HG03066 (cell line): ENCODE data around the gene ZDHHC12.
"Not testable (repeated sequence)": the region's sequence is repeated elsewhere in the genome, so short reads cannot be mapped to it uniquely, and the experiment has no call there.

Experiments
- ATAC-seq: cut with Tn5 transposase; IDR thresholded peaks from one replicate; pipeline ENCODE4 v1.9.1; 2021; ENCODE audit warnings: low read depth; ENCODE audit not compliant: unreplicated experiment

ZDHHC12 gene

DNA sequence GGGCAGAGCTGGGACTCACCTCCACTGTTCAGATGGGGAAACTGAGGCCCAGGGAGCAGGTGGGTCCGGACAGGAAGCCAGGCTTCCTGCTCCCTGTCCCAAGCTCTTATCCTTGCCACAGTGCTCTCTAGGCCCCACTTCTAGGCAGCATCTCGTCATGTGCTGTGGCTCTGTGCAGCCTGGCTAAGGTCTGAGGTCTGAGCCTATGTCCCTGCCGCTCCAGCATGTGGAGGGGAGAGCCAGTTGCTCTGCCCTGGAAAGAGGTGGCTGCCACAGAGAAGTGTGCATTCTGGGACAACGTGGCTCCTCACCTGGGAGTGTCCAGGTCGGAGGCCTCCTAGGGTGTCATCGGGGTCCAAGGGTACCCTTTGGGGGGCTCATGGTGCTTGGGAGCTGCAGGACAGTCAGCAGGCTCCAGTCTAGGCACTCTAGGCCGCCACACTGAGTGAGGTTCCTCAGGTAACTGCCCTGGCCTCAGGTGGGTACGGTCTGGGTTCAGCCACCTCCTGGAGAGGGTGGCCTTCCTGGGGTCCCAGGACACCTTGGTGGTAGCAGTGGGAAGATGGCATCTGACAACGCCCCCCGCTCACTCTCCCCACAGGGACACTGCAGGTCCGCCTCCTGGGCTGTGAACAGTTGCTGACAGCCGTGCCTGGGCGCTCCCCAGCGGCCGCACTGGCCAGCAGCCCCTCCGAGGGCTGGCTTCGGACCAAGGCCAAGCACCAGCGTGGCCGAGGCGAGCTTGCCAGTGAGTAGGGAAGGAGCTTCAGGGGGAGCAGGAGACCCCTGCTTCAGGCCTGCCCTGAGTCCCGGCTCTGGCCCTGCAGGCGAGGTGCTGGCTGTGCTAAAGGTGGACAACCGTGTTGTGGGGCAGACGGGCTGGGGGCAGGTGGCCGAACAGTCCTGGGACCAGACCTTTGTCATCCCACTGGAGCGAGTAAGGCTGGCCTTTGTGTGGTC is 11.2 kb downstream of the ZDHHC12 start:
- ATAC-seq: no peak

DNA sequence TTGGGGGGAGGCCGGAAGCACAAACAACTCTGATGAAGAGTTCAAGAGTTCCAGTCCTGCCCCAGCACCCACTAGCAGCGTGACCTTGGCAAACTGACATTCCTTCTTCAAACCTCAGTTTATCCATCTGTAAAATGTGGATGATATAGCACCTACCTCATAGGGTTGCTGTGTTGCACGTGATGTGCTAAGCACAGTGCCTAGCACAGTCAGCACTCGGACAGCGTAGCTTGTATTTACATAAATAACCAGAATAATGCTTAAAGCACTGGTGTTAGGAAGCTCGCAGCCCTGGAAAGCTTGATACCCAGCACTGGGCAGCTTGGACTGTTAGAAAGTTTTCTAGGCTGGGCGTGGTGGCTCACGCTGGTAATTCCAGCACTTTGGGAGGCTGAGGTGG is 16.5 kb downstream of the ZDHHC12 start:
- ATAC-seq: no peak

DNA sequence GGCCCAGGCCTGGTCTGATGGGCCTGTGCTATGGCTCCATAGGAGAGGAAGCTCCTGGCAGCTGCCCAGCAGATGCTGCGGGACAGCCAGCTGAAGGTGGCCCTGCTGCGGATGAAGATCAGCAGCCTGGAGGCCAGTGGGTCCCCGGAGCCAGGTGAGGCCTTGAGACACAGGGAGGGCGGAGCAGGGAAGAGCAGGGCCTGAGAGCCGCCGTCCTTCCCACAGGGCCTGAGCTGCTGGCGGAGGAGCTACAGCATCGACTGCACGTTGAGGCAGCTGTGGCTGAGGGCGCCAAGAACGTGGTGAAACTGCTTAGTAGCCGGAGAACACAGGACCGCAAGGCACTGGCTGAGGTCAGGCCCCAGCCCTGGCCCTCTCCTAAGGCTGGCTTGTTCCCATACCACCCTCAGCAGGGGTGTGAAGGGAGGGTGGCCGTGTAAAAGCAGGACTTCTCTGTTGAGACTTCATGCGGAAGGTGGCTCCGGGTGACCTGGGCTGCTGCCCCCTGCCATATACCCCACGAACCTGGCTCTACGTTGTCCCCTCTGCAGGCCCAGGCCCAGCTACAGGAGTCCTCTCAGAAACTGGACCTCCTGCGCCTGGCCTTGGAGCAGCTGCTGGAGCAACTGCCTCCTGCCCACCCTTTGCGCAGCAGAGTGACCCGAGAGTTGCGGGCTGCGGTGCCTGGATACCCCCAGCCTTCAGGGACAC is 17.1 kb downstream of the ZDHHC12 start:
- no peak for ATAC-seq

GRCh38 chr9:128706045-128706444 is 17.9 kb downstream of the ZDHHC12 start:
- ATAC-seq: no peak

GRCh38 chr9:128705051-128705965 is 18.6 kb downstream of the ZDHHC12 start:
- no peak for ATAC-seq

GRCh38 chr9:128704356-128704670 is 19.6 kb downstream of the ZDHHC12 start:
- no peak for ATAC-seq

GRCh38 chr9:128703616-128704355 is 20.1 kb downstream of the ZDHHC12 start:
- no peak for ATAC-seq

- no peak for ATAC-seq
These were observed 20.8 kb downstream of the ZDHHC12 start for GRCh38 chr9:128702949-128703615.

- peak; percentile 68 for ATAC-seq
These were observed 21.4 kb downstream of the ZDHHC12 start, which contains the start of gene PKN3 for GRCh38 chr9:128702445-128702948. PKN3 (plus strand) TSS chr9:128702503; CDS start chr9:128702916, 413 bp downstream.

GRCh38 chr9:128701227-128701854 is 22.6 kb downstream of the ZDHHC12 start:
- no peak for ATAC-seq

DNA sequence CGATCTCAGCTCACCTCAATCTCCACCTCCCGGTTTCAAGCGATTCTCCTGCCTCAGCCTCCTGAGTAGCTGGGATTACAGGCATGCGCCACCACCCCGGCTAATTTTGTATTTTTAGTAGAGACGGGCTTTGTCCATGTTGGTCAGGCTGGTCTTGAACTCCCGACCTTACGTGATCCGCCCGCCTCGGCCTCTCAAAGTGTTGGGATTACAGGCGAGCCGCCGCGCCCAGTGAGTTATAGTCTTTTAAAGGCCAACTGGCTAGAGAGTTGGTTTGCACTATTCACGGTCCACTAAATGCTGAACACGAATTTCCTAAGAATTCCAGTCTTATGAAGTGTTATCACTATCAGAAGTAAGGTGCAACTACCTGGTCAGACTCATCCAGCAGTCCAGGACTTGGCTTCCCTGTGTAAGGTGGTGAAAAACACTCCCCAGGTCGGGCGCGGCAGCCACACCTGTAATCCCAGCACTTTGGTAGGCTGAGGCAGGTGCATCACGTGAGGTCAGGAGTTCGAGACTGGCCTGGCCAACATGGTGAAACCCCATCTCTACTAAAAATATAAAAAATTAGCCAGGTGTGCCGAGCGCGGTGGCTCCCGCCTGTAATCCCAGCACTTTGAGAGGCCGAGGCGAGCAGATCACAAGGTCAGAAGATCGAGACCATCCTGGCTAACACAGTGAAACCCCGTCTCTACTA is 24.7 kb downstream of the ZDHHC12 start:
- ATAC-seq: not testable (repeated sequence)

GRCh38 chr9:128696923-128697707 is 26.8 kb downstream of the ZDHHC12 start:
- ATAC-seq: no peak

- ATAC-seq: no peak
These were observed 29.6 kb downstream of the ZDHHC12 start for GRCh38 chr9:128694344-128694743.

- ATAC-seq: not testable (repeated sequence)
These were observed 30.2 kb downstream of the ZDHHC12 start for GRCh38 chr9:128693738-128694137.

GRCh38 chr9:128690684-128691034 is 33.3 kb downstream of the ZDHHC12 start:
- ATAC-seq: no peak

DNA sequence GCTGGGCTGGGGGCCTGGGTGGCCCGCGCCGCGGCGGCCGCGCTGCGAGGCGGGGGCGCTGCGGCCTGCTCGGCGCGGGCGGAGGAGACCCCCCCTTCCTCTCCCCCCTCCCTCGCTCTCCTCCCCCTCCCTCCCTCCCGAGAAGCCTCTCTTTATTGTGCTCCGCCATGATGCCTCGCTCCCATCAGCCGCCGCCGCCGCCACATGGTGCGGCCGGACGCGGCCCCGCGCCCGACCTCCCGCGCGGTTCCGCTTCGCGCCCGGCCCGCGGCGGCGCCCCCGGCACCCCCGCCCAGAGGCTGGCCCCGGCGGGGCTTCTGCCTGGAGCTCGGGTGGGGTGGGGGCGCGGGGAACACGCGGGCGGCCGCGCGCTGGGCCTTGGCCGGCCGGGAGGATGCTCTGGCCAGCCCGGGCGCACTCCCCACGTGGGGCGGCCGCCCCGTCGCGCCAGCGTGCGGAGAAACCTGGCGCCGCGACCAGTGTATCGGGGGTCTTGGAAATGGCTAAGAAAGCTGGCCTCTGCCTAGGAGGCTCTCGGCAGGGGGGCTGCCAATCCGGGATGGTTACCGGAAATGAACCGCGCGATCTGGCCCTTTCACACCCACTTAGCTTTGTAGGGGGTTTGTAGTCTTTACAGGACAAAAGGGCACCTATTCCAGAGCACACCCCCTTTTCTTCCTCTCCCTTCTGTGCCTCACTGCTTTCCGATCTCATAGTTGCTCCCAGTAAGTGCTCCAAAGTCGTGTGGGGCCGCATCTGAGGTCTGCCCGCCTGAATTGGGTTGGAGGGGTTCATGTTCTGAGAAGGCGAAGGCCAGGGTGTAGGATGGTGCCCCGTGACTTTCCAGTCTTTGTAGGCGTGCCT is 33.9 kb downstream of the ZDHHC12 start:
- ATAC-seq: no peak
